Measurements from ENCODE around the gene OR4M1.
"Not testable (repeated sequence)": the region's sequence is repeated elsewhere in the genome, so short reads cannot be mapped to it uniquely, and the experiment has no call there.

The OR4M1 gene

GRCh38 chr14:19823765-19824164 is 50.5 kb downstream of the OR4M1 start:
- H3K9me3 ChIP-seq (ENCODE audit: insufficient read depth, low read length), result no peaks in the 10 kb centered on the region
- H3K4me1 ChIP-seq (ENCODE audit: low read length), result no peaks in the 10 kb centered on the region
- H3K4me2 ChIP-seq (ENCODE audit: low read length), result no peak overlapping the region
- H3K27me3 ChIP-seq (ENCODE audit: low read depth, low read length), result no peaks in the 10 kb centered on the region
- no peaks in the 10 kb centered on the region for H3K36me3 ChIP-seq (replicated peaks; ENCODE audit: low read depth, low read length)
- no peak overlapping the region for H3K4me3 ChIP-seq (ENCODE audit: low read length)
- H2AFZ ChIP-seq (ENCODE audit: low read depth, low read length), result no peak overlapping the region
- TF ChIP-seq EZH2phosphoT487 (IDR thresholded peaks at IDR 0.05; ENCODE audit: low read depth), result no peak
- no peak for TF ChIP-seq CTCF (IDR thresholded peaks at IDR 0.05; ENCODE audit: low read depth, low read length)
- H3K27ac ChIP-seq (ENCODE audit: low read length), result no peak overlapping the region
- H3K79me2 ChIP-seq (ENCODE audit: low read length), result no peaks in the 10 kb centered on the region
- no peaks in the 10 kb centered on the region for H4K20me1 ChIP-seq (ENCODE audit: insufficient read depth, low read length)
- no peak overlapping the region for H3K9ac ChIP-seq (ENCODE audit: low read length)

DNA sequence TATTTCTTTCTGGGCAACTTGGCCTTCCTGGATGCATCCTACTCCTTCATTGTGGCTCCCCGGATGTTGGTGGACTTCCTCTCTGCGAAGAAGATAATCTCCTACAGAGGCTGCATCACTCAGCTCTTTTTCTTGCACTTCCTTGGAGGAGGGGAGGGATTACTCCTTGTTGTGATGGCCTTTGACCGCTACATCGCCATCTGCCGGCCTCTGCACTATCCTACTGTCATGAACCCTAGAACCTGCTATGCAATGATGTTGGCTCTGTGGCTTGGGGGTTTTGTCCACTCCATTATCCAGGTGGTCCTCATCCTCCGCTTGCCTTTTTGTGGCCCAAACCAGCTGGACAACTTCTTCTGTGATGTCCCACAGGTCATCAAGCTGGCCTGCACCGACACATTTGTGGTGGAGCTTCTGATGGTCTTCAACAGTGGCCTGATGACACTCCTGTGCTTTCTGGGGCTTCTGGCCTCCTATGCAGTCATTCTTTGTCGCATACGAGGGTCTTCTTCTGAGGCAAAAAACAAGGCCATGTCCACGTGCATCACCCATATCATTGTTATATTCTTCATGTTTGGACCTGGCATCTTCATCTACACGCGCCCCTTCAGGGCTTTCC is 54.4 kb downstream of the OR4M1 start:
- not testable (repeated sequence) for H2AFZ ChIP-seq (ENCODE audit: low read depth, low read length); H3K79me2 ChIP-seq (ENCODE audit: low read length); H4K20me1 ChIP-seq (ENCODE audit: insufficient read depth, low read length); H3K27ac ChIP-seq (ENCODE audit: low read length); H3K9me3 ChIP-seq (ENCODE audit: insufficient read depth, low read length); H3K27me3 ChIP-seq (ENCODE audit: low read depth, low read length); H3K36me3 ChIP-seq (replicated peaks; ENCODE audit: low read depth, low read length); H3K4me1 ChIP-seq (ENCODE audit: low read length); H3K9ac ChIP-seq (ENCODE audit: low read length); H3K4me3 ChIP-seq (ENCODE audit: low read length); H3K4me2 ChIP-seq (ENCODE audit: low read length)

DNA sequence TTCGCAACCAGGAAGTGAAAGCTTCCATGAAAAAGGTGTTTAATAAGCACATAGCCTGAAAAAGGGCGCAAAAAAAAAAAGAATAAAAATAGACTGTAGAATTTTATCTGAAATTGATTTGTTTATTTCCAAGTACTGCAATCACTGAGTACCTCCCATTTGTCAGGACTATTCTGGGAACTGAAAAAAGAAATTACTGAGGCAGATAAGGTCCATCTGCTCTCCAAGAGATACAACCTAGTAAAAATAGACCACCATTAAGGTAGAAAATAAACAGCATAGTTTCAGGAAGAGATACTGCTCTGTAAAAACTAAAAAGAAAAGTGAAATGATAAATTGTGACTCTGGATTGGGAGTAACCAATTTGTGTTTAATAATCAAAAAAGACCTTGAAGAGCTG is 55.0 kb downstream of the OR4M1 start:
- no peaks in the 10 kb centered on the region for H3K79me2 ChIP-seq (ENCODE audit: low read length)
- H2AFZ ChIP-seq (ENCODE audit: low read depth, low read length), result no peak overlapping the region
- no peak overlapping the region for H3K9ac ChIP-seq (ENCODE audit: low read length)
- H3K9me3 ChIP-seq (ENCODE audit: insufficient read depth, low read length), result no peaks in the 10 kb centered on the region
- no peaks in the 10 kb centered on the region for H4K20me1 ChIP-seq (ENCODE audit: insufficient read depth, low read length)
- no peak for TF ChIP-seq CTCF (IDR thresholded peaks at IDR 0.05; ENCODE audit: low read depth, low read length)
- TF ChIP-seq EZH2phosphoT487 (IDR thresholded peaks at IDR 0.05; ENCODE audit: low read depth), result no peak
- no peaks in the 10 kb centered on the region for H3K4me1 ChIP-seq (ENCODE audit: low read length)
- no peaks in the 10 kb centered on the region for H3K36me3 ChIP-seq (replicated peaks; ENCODE audit: low read depth, low read length)
- H3K4me2 ChIP-seq (ENCODE audit: low read length), result no peak overlapping the region
- H3K27ac ChIP-seq (ENCODE audit: low read length), result no peak overlapping the region
- H3K4me3 ChIP-seq (ENCODE audit: low read length), result no peak overlapping the region
- no peaks in the 10 kb centered on the region for H3K27me3 ChIP-seq (ENCODE audit: low read depth, low read length)

Data from OCI-LY3 (cell line).